K562 (cell line): ENCODE measurements around the gene SLC39A13. TPM values are rescaled to one million over a fixed set of nuclear protein-coding genes. Genes with fewer than 3 reads are reported as not detected.

Experiments used
- BRCA1 ChIP-seq, 2 experiments: fragments of 450-650 bp in 1 of 2; sonication (generic) in 1 of 2; formaldehyde crosslinking in 1 of 2; IDR thresholded peaks; 2 replicates each; pipeline versions ENCODE4 v1.5.0 to v1.6.1; 2017 to 2020; ENCODE audit warnings: mild to moderate bottlenecking in 1 of 2, missing genetic modification reagents in 1 of 2
- CC2D1A ChIP-seq: fragments of 450-650 bp; IDR thresholded peaks from 2 replicates; pipeline ENCODE4 v1.6.1; 2017; ENCODE audit warnings: mild to moderate bottlenecking
- CHD4 ChIP-seq: fragments of 200-600 bp; sonication (generic); IDR thresholded peaks from 3 replicates; pipeline ENCODE4 v1.6.1; 2012; ENCODE audit warnings: low read depth, mild to moderate bottlenecking, mixed read lengths, low read length, inconsistent platforms; ENCODE audit not compliant: insufficient read depth, insufficient replicate concordance, poor library complexity, severe bottlenecking
- CREM ChIP-seq: IDR thresholded peaks from 2 replicates; pipeline ENCODE4 v1.6.1; 2014; ENCODE audit warnings: antibody characterized with exemption, low read depth
- CTCF ChIP-seq, 3 experiments: IDR thresholded peaks in 2 of 3; conservative IDR thresholded peaks in 1 of 3; 2 replicates each; pipeline ENCODE4 v1.5.1; 2011 to 2012; ENCODE audit warnings: low read length in 3 of 3, mild to moderate bottlenecking in 3 of 3, control low read depth in 2 of 3, improper control_type of control experiment in 1 of 3, inconsistent platforms in 1 of 3, low read depth in 1 of 3, mixed read lengths in 1 of 3, moderate library complexity in 1 of 3; ENCODE audit not compliant: insufficient read depth in 2 of 3
- CXXC5 ChIP-seq: fragments of 250-450 bp; sonication (Bioruptor Pico); IDR thresholded peaks from 2 replicates; pipeline ENCODE4 v1.8.0; 2022; ENCODE audit warnings: inconsistent platforms, mild to moderate bottlenecking, moderate library complexity
- E2F1 ChIP-seq: sonication (generic); formaldehyde crosslinking; IDR thresholded peaks from 2 replicates; pipeline ENCODE4 v1.8.1; 2023; ENCODE audit warnings: mild to moderate bottlenecking, missing genetic modification reagents, moderate library complexity
- NR3C1 ChIP-seq: sonication (generic); formaldehyde crosslinking; IDR thresholded peaks from 2 replicates; pipeline ENCODE4 v1.8.1; 2022; ENCODE audit warnings: missing genetic modification reagents
- RBFOX2 ChIP-seq: fragments of 200-400 bp; formaldehyde crosslinking; IDR thresholded peaks from 2 replicates; pipeline ENCODE4 v1.6.1; 2017; ENCODE audit warnings: low read depth, mild to moderate bottlenecking, low read length, moderate library complexity
- REST ChIP-seq, 2 experiments: fragments of 450-650 bp; formaldehyde crosslinking in 1 of 2; IDR thresholded peaks; 2 replicates each; pipeline versions ENCODE4 v1.4.0 to v1.6.1; 2014 to 2020; ENCODE audit warnings: mild to moderate bottlenecking in 2 of 2, borderline replicate concordance in 1 of 2, low read depth in 1 of 2
- SNIP1 ChIP-seq: fragments of 450-650 bp; IDR thresholded peaks from 2 replicates; pipeline ENCODE4 v1.7.1; 2017; ENCODE audit warnings: low read depth, mild to moderate bottlenecking
- SUPT5H ChIP-seq: fragments of 450-650 bp; IDR thresholded peaks from 2 replicates; pipeline ENCODE4 v1.6.1; 2016
- ZNF263 ChIP-seq: sonication (generic); formaldehyde crosslinking; IDR thresholded peaks from 2 replicates; pipeline ENCODE4 v1.8.0; 2022; ENCODE audit warnings: mild to moderate bottlenecking, missing genetic modification reagents, borderline replicate concordance
- ZNF551 ChIP-seq: fragments of 250-450 bp; sonication (Bioruptor Pico); IDR thresholded peaks from 2 replicates; pipeline ENCODE4 v1.5.0; 2021; ENCODE audit warnings: mild to moderate bottlenecking, moderate library complexity
- ZSCAN29 ChIP-seq: fragments of 450-650 bp; IDR thresholded peaks from 2 replicates; pipeline ENCODE4 v1.6.1; 2017
- polyA plus RNA-seq, 8 experiments: library from polyadenylated mRNA; depleted of rRNA in 4 of 8; stranded (reverse) in 5 of 8; unstranded in 3 of 8; fragments of >200 nt; fragmentation: Nextera tagmentation in 2 of 8; fragmentation: Illumina TruSeq in 1 of 8; extraction: Ambion mirVana in 2 of 8; extraction: Trizol in 1 of 8; gene quantifications; 2 replicates each; pipeline versions ENCODE4 v1.2.1 to v1.2.3, GENCODE V29; 2011 to 2014; ENCODE audit warnings: inconsistent platforms in 1 of 8, missing spikeins in 1 of 8
- total RNA-seq, 7 experiments: library from RNA; depleted of rRNA in 6 of 7; stranded (reverse); fragments of >200 nt in 6 of 7; fragmentation: Illumina TruSeq in 2 of 7; extraction: Trizol in 2 of 7; gene quantifications; 2 replicates each; pipeline versions ENCODE4 v1.2.1 to v1.2.3, GENCODE V29; 2011 to 2021; ENCODE audit warnings: low replicate concordance in 1 of 7

Gene SLC39A13
- total and polyA plus RNA-seq, 9 of the 15 experiments (the other 6 are each of a cell fraction or from before 2014, with no cell fraction given): 0.17 to 15.9 (median 3.2) TPM

GRCh38 chr11:47373876-47374719, 34.3 kb upstream of the SLC39A13 start (continued):
- TF ChIP-seq CHD4 (no peak), NR3C1 (no peak), CXXC5 (CRISPR knock-in tag) (peak; percentile 34; the same call in 1 of the 2 replicates), ZNF551 (CRISPR knock-in tag) (no peak), SUPT5H (no peak), ZNF263 (CRISPR knock-in tag) (peak; percentile 92), SNIP1 (no peak), ZSCAN29 (no peak), E2F1 (CRISPR knock-in tag) (no peak), CREM (peak; percentile 42; the same call in 1 of the 2 replicates), BRCA1 (IDR thresholded peaks at IDR 0.05) (no peak), BRCA1 (CRISPR knock-in tag; IDR thresholded peaks at IDR 0.05) (no peak), CTCF (IDR thresholded peaks at IDR 0.05 in 2 of 3, conservative IDR thresholded peaks at IDR 0.05 in 1 of 3; ENCODE audit: insufficient read depth in 2 of 3, low read depth in 1 of 3, low read length in 3 of 3) (peak; percentile 86 to 93 (median 93)), CC2D1A (0 out of 2 replicates have a peak, but pooled peaks have one; percentile 47), REST (IDR thresholded peaks at IDR 0.05; ENCODE audit: borderline replicate concordance) (peak; percentile 78), REST (CRISPR knock-in tag; IDR thresholded peaks at IDR 0.05; ENCODE audit: low read depth) (no peak), RBFOX2 (peak; percentile 45; the same call in 1 of the 2 replicates)
